ENCODE data around the gene KRTAP5-1.

KRTAP5-1 gene

GRCh38 chr11:1543606-1544263 is 41.3 kb downstream of the KRTAP5-1 start:
- no peaks in the 10 kb centered on the region for H3K9me3 Mint-ChIP-seq
- peaks cover 6 to 12% of the 10 kb centered on the region in 2 donors for H3K4me1 Mint-ChIP-seq
- no peak overlapping the region for H3K27ac Mint-ChIP-seq
- no peak overlapping the region for H3K4me3 Mint-ChIP-seq
- no peaks in the 10 kb centered on the region for H3K36me3 Mint-ChIP-seq
- peaks cover 48 to 66% of the 10 kb centered on the region in 2 donors for H3K27me3 Mint-ChIP-seq
- DNase-seq (no peak), ATAC-seq (replicated peaks) (no peak)

GRCh38 chr11:1542267-1542666 is 42.8 kb downstream of the KRTAP5-1 start:
- no peak for ATAC-seq (replicated peaks)
- DNase-seq, result no peak
- no peak overlapping the region for H3K4me3 Mint-ChIP-seq
- peaks cover 1 to 6% of the 10 kb centered on the region in 2 donors for H3K4me1 Mint-ChIP-seq
- H3K27me3 Mint-ChIP-seq, result peaks cover 47 to 64% of the 10 kb centered on the region in 2 donors
- H3K27ac Mint-ChIP-seq, result no peak overlapping the region
- H3K9me3 Mint-ChIP-seq, result no peaks in the 10 kb centered on the region
- H3K36me3 Mint-ChIP-seq, result no peaks in the 10 kb centered on the region

DNA sequence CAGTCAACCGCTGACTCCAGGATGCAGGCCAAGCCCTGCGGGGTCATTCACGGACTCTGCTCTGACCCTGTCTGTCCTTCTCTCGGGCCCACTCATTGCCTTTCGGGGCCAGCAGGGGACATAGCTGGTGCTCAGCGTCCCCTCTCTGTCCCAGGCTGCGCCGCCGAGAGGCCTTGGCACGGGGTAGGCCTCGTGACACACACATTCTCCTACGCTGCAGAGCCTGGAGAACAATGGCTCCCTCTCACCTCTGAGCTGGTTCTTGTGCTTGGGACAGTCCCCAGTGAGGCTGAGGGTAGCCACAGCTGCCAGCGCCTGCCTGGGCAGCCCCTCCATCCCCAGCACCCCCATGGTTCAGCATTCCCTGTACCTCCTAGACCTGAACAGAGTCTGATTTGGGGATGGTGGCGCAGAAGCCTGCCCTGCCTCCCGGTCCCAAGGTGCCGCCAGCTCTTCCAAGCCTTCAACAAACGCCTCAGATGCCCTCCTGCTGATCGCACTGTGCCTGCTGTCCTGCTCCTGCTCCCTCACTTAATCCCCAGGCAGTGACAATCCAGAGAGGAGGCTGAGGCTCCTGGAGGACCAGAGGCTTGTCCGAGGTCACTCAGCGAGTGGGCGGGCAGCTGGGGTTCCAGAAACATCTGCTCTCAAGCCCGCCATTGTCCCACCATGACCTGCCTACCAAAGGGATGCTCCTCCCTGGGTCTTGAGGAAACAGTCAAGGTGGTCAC is 43.4 kb downstream of the KRTAP5-1 start:
- H3K4me3 Mint-ChIP-seq, result no peak overlapping the region
- no peaks in the 10 kb centered on the region for H3K36me3 Mint-ChIP-seq
- H3K27me3 Mint-ChIP-seq, result peaks cover 47 to 63% of the 10 kb centered on the region in 2 donors
- H3K27ac Mint-ChIP-seq, result no peak overlapping the region
- no peaks in the 10 kb centered on the region for H3K9me3 Mint-ChIP-seq
- ATAC-seq (replicated peaks) (no peak), DNase-seq (no peak)
- peaks cover 1 to 5% of the 10 kb centered on the region in 2 donors for H3K4me1 Mint-ChIP-seq

DNA sequence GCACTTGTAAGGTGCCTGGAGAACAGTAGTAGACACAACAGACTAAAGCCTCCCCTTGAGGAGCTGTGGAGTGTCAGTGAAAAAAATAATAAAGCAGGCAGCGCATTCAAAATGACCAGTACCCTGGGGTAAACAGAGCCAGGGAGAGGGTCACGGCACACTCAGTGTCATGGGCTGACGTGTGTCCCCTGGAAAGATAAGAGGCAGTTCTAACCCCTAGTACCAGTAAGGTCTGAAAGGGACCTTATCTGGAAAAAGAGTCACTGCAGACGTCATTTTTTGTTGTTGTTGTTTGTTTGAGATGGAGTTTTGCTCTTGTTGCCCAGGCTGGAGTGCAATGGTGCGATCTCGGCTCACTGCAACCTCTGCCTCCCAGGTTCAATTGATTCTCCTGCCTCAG is 45.0 kb downstream of the KRTAP5-1 start:
- Mint-ChIP-seq H3K27ac (no peak overlapping the region), H3K27me3 (peaks cover 35 to 49% of the 10 kb centered on the region in 2 donors), H3K36me3 (peaks cover 0 to 4% of the 10 kb centered on the region in 2 donors), H3K4me3 (no peak overlapping the region), H3K4me1 (peaks cover 2 to 7% of the 10 kb centered on the region in 2 donors), H3K9me3 (no peaks in the 10 kb centered on the region)
- DNase-seq (no peak), ATAC-seq (replicated peaks) (no peak)

GRCh38 chr11:1538153-1538552 is 46.9 kb downstream of the KRTAP5-1 start:
- Mint-ChIP-seq H3K27me3 (peaks cover 28 to 35% of the 10 kb centered on the region in 2 donors), H3K4me1 (peaks cover 6 to 20% of the 10 kb centered on the region in 2 donors), H3K36me3 (peaks cover 0 to 11% of the 10 kb centered on the region in 2 donors), H3K27ac (no peak overlapping the region), H3K4me3 (no peak overlapping the region), H3K9me3 (no peaks in the 10 kb centered on the region)
- ATAC-seq (replicated peaks) (no peak), DNase-seq (no peak)

DNA sequence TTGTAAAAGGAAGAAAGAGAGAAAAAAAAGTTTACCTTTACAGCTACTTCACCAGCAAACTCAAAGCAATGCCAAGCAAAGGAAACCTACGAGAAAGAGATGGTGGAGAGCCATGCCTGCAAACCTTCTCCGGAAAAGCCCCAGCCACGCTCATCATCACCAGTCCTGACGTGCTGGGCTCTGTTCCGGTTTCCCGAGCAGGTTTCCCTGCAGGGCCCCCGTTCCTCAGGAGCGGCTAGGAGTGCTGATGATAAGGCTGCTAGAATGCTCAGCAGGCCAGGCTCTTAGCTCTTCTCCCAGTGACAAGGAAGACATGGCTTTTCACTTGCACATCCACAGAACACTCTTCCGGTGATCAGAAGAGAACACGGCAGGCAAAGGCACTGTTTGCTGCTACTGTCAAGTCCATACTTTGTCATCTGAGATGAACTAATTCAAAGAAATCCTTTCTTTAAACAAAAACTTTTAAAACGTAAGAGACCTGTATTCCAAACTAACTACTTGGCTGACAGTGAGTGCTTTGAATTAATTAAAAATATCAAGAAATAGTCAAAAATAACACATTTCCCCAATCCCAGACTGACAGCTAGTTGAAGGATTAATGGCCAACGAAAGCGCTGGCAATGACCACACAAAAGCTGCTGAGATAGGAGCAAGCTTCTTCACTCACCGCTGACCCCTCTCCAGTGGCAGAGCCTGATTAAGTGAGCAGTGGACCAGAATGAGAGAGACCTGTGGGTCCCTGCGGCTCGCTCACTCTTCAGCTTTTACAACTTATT is 48.8 kb downstream of the KRTAP5-1 start:
- Mint-ChIP-seq H3K9me3 (no peaks in the 10 kb centered on the region), H3K4me1 (peaks cover 13 to 29% of the 10 kb centered on the region in 2 donors), H3K27me3 (peaks cover 16 to 29% of the 10 kb centered on the region in 2 donors), H3K4me3 (no peak overlapping the region), H3K27ac (no peak overlapping the region), H3K36me3 (peaks cover 2 to 17% of the 10 kb centered on the region in 2 donors)
- DNase-seq (no peak), ATAC-seq (replicated peaks) (no peak)

DNA sequence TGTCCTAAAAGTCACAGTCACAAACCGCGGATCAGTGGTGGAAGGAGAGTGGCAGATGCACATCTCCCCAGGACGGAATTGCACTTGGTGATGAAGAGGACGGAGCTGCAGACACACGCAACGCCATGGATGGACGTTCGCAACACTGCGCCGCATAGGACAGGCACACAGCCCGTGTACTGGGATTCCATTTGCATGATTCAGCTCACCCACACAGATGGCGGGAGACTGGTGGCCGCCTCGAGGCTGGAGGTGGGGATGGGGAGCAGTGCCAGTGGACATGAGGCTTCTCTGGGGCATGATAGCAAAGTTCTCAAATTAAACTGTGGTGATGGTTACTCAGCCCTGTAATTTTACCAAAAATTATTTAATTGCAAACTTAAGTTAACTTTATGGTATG is 50.4 kb downstream of the KRTAP5-1 start:
- Mint-ChIP-seq H3K4me3 (no peak overlapping the region), H3K36me3 (peaks cover 2 to 18% of the 10 kb centered on the region in 2 donors), H3K4me1 (peaks cover 16 to 35% of the 10 kb centered on the region in 2 donors), H3K27me3 (peaks cover 16% of the 10 kb centered on the region in 2 donors), H3K9me3 (no peaks in the 10 kb centered on the region), H3K27ac (no peak overlapping the region)
- DNase-seq (no peak), ATAC-seq (replicated peaks) (no peak)

Measured in stimulated activated naive B cell treated with anti-CD40 and anti-IgM and Interleukin-4, amounts not matched to agents 10 μg/mL and 1 μg/mL and 100 μg/mL, for 72 hours (primary cell).